ENCODE results near the gene GFRA3.
A peak's percentile ranks its signal among the peaks of the same experiment; 100 is the strongest.

GFRA3 gene

GRCh38 chr5:138213161-138214029, 61.0 kb downstream of the GFRA3 start, which contains the start of gene CDC23 (continued):
- TF ChIP-seq AEBP2 (tag by site-specific recombination; IDR thresholded peaks at IDR 0.05; ENCODE audit: borderline replicate concordance) (no peak), ZBTB48 (tag by site-specific recombination; IDR thresholded peaks at IDR 0.05) (peak; percentile 50), PRDM2 (tag by site-specific recombination; IDR thresholded peaks at IDR 0.05; ENCODE audit: borderline replicate concordance) (no peak), KLF10 (tag by site-specific recombination; IDR thresholded peaks at IDR 0.05) (peak; percentile 34; the same call in 1 of the 2 replicates), PRDM1 (tag by site-specific recombination; IDR thresholded peaks at IDR 0.05) (peak; percentile 99), KLF16 (tag by site-specific recombination; IDR thresholded peaks at IDR 0.05) (peak; percentile 64; the same call in 1 of the 2 replicates), ZNF148 (tag by site-specific recombination; IDR thresholded peaks at IDR 0.05; ENCODE audit: borderline replicate concordance) (no peak), ZNF16 (tag by site-specific recombination; IDR thresholded peaks at IDR 0.05; ENCODE audit: low read depth) (no peak), ZNF266 (tag by site-specific recombination; IDR thresholded peaks at IDR 0.05; ENCODE audit: low read depth) (no peak), PRDM6 (tag by site-specific recombination; IDR thresholded peaks at IDR 0.05) (peak; percentile 14; the same call in 1 of the 2 replicates), ZNF513 (tag by site-specific recombination; IDR thresholded peaks at IDR 0.05) (no peak), BCL6B (tag by site-specific recombination; IDR thresholded peaks at IDR 0.05) (no peak), ZNF391 (tag by site-specific recombination; IDR thresholded peaks at IDR 0.05; ENCODE audit: borderline replicate concordance, low read depth) (0 out of 2 replicates have a peak, but pooled peaks have one; percentile 12), ZNF623 (tag by site-specific recombination; IDR thresholded peaks at IDR 0.05) (no peak), ZNF629 (tag by site-specific recombination; IDR thresholded peaks at IDR 0.05) (no peak; the same call in none of the 2 replicates), ZNF776 (tag by site-specific recombination; IDR thresholded peaks at IDR 0.05; ENCODE audit: borderline replicate concordance) (no peak), SP7 (tag by site-specific recombination; IDR thresholded peaks at IDR 0.05) (peak; percentile 59; the same call in 1 of the 2 replicates), ZNF660 (tag by site-specific recombination; IDR thresholded peaks at IDR 0.05) (peak; percentile 63), PATZ1 (tag by site-specific recombination; IDR thresholded peaks at IDR 0.05) (peak; percentile 92)

Measured in HEK293 (cell line).